ENCODE measurements around the gene ANKRD61. TPM values are rescaled to one million over a fixed set of nuclear protein-coding genes. Genes with fewer than 3 reads are reported as not detected.

ANKRD61 gene

Small RNA genes lying within 50 kb of the gene (small RNA-seq; reads per million reads assigned to genes)
- gene RF00019 (ENCODE audit: insufficient read depth), result not detected
- gene RNU6-218P (ENCODE audit: insufficient read depth), result not detected
- gene SNORA80D (ENCODE audit: insufficient read depth), result 0.54 reads per million
